ENCODE results near the gene GRIK4.

The GRIK4 gene

DNA sequence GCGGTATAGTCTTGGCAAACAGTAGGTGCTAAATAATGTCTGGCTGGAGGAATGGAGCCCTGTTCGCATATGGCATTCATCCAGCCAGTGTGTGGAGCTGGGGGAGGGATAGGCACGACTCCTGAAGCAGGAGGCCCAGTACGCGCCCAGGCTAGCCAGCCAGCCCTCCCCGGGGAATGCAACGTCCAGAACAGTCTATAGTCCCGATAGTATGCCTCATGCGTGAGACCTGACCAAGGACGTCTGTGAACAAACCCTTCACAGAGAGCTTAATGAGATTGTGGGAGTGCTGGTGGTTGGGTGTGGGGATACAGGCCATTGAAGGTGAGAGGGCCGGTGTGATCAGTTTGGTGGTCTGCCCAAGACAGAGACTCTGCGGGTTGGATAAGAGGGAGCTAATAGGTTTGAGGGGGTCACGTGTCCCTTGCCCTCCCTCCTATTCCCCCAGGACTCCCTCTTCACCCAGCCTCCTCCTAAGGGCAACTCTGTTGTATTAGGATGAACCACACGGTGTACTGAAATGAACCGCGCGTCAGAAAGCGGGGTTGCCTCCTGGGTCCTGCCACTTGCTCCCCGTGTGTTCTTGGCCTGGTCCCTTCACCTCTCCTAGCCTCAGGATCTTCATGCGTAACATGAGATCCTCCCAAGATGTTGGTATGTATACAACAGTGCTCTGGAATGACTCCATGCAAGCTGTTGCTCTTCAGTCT is 987 bp upstream of the GRIK4 start:
- no peak for DNase-seq
- no peak for ATAC-seq

DNA sequence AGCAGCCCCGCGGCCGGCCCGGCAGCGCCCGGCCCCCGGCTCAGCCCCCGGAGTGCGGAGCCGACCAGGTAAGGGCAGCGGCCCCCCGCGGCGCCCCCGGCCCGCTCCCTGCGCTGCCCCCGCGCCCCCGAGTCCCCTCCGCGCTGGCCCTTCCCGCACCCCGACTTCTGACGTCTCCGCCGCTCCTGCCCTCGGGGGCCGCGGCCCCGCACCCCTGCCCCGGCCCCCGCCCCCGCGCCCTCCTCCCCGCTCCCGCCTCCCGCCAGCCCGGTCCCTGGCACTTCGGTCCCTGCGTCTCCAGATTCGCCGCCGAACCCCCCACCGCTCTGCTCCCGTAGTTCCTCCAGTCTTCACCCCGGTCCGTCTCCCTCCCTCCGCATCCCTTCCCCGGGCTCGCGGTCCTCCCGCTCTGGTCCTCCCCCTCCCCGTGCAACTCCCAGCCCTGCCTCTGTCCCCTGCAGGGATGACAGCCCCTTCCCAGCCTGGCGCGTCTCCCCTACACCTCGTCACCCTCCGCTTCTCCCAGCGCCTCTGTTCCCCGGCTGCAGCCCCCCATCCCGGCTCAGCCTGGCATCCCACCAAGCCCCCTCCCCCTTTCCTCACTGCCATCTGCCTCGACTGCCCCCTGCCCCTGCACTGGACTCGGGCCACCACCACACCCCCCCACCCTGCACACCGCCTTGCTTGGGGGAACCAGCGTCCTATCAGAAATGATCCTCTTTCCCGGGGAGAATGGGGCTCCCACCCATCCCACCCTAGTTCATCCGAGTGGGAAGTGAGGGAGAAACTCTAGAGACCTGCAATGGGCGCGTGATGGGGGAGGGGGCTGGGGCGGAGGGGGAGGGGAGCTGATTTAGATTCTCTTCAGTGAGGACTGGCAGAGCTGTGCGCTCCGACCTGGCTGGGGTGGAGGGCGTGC is 531 bp downstream of the GRIK4 start:
- ATAC-seq, result no peak
- DNase-seq, result no peak

DNA sequence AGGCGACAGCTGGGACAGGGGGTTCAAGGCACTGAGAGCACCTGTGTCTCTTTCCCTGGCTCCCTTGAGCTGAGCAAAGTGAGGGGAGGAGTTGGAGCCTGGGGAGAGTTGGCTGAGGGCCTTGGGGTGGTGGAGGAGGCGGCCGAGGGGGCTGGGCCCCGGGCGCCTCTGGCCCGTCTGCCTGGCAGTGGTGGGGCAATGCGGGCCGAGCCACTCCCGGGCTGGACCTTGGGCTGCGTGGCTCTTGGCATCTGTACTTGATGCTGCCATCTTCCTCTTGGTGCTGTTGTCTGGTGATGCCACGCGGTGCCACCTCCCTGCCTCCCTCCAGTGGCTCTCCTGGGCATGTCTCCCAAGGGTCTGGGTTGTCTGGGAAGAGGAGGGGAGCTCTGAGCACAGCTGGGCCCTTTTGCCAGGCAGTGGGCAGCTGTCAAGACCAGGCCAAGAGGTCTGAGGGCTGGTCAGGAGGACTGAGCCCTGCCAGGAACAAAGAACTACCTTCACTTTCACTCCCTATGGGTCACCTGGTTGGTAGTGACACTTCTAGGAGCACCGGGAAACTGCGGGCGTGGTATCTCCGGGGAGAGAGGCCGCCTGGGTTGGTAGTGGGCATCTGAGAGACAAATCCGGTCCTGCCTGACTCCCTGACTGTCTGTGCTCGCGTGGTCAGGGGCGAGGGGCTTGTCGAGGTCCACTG is 1.3 kb downstream of the GRIK4 start:
- DNase-seq, result no peak
- no peak for ATAC-seq

DNA sequence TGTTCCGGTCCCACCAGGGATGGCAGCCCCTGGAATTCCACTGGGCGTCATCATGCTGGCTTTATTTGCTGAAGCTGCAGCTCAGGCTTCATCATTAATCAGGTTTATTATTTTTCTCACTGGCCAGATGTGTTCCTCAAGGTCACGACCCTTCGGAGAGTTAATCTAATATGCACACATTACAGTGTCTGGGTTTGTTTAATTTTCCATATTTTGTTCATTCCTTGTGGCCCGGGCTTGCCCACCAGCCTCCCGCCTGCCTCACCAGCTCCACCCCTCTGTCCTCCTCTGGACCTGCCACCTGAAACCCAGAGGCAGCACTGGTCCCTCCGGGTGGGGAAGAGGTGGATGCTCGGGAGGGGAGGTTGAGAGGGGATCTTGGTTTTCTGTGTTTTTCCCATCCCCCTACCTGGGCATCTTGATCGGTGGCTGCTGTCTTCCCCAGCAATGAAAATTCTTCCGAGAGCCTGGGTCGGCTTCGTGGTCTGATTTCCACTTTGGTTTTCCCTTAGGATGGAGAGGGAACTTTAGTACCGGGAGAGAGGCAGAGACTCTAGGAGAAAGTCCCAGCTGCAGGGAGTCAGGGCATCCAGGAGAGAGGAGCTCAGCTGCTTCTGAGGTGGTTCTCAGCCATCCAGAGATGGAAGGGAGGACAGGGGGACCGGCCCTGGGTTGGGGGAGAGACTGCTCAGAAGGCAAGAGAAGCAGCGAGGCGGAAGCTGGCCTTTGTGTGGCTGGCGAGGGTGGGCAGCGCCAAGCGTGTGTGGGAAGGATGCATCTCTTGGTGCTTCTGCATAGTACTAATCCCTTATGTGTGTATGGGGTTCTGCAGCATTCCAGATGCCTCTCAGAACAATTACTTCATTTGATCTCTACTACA is 2.1 kb downstream of the GRIK4 start:
- ATAC-seq (no peak), DNase-seq (no peak)

DNA sequence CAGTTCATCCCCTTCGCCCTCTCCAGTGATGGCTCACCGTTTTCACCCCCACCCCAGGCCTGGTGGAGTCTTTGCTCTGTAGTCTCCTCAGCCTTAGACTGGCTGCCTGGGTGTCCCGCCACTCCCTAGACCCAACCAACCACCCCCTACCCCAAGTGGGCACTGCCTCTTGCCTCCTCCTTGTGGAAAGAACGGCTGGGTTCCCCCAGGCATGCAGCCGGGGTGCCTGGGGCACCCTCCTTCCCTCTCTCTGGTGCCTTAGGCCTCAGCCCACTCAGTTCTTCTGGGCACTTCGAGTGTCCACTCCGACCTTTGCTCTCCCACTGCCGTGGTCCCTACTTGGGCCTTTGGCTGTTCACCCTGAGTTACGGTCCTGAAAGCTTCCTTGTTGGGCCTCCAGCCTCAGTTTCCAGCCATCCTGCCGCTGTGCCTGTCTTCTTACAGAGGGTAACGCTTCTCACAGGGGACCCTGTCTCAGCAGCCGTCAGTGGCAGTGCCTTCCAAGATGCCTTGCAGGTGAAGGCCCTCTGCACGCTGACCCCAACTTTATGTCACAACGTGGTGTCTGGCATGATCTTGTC is 3.1 kb downstream of the GRIK4 start:
- DNase-seq (no peak), ATAC-seq (no peak)

DNA sequence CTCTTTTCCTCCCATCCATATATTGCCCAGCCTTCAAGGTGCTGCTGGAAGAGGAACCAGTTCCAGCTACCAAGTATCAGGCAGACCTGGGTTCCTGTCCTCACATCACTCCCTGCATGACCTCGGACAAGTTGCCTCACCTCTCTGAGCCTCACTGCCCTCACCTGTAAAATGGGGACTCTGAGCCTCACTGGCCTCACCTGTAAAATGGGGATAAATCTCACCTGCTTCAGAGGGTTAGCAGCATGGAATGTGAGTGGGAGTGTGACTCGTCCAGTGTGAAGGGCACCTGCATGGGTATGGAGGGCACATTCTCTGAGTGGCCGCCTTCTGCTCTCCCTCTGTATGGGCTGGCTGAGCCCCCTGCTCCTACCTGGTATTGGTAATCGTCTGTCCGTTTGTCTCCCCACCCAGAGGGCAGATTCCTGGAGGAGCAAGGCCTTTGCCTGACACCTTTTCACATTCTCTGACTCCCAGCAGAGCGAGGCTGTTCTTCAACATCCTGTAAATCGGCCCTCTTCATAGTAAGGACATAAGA is 3.7 kb downstream of the GRIK4 start:
- no peak for ATAC-seq
- no peak for DNase-seq

DNA sequence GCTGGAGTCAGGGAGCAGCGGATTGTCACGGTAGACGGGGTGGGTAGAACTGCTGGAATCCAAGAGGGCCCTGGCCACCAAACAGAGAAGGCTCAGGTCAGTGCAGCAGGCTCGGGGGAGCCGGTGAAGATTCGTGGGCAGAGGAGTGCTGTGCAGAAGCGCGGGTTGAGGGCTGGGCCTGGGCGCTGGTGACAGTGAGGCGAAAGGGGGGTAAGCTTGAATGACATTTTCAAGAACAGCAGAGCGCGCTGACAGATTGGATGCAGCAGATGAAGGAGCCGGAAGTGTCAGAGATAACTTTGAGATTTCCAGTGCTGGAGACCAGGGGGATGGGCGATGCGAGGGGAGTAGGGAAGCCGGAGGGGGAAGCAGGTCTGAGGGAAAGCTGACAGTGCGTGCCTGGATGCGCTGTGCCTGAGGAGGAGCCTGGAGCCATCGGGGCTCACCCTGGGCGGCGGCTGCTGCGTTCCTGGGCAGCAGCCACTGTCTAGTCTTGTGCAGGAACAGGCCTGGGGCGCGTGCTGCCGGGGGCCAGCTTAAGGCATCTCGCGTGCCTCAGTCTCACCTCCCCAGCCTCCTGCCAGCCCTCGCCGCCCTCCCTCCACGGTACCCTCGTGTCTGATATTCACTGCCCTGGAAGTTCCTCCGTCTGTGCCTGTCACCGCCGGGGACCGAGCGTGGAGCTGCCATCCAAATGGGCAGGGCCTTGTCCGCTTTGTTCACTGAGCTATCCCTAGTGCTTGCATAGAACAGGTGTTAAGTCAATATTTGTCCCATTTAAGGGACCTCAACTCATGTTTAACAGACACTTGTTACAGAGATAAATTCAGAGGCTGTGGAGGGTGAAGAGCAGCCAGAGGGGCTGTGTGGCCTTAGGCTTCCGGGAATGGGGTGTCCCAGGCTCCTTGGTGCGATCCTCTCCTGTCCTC is 5.2 kb downstream of the GRIK4 start:
- DNase-seq (no peak), ATAC-seq (no peak)

DNA sequence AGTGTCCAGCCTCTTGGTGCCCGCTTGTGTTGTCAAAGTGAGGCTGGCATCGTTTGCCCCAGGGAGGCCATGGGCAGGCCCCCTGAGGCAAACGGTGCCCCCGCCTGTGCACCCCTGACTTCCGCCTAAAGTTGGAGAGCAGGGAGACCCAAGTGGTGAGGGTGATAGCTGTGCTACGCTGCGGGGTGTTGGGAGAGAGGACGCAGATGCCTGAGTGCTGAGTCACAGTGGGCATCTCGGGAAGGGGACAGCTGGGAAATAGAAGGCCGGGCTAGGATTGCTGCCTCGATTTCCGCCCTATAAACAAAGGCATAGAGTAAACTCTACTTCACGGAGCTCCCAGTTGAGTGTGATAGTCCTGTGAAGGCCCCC is 5.8 kb downstream of the GRIK4 start:
- ATAC-seq (no peak), DNase-seq (no peak)

DNA sequence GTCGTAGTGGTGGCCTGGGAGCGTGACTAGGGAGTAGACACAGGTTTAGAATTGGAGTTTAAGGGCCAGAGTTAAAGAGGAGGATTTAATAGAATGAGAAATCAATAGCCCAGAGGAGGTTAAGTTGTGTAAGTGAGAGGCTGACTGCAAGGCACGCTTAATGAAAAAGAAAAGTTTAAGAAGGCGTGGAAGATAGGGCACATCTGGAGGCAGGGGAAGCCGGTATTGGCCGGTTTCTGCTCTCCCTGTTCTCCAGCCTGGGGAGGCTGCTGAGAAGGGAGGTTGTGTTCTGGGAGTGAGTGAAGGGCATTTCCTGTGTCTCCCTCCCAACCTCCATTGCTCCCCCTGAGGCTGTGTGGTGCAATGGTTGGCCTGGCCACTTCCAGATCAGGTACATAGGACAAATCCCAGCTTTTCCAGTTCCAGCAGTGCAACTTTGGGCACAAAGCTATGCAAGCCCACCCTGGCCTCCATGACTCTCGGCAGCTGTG is 6.3 kb downstream of the GRIK4 start:
- no peak for DNase-seq
- no peak for ATAC-seq

DNA sequence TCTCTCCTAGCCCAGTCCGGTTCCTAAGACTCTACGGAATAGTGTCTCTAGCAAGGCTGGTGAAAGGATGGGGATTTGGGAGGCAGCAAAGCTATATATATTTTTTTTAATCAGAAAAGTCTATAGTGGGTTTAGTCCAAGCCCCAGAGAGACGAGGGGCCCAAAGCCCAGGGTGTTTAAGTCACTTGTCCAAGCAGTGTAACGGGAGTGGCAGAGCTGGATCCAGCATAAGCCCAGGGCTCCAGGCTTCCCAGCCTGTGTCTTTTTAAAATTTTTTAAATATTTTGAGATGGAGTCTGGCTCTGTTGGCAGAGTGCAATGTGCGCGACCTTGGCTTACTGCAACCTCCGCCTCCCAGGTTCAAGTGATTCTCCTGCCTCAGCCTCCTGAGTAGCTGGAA is 6.8 kb downstream of the GRIK4 start:
- DNase-seq (no peak), ATAC-seq (no peak)

DNA sequence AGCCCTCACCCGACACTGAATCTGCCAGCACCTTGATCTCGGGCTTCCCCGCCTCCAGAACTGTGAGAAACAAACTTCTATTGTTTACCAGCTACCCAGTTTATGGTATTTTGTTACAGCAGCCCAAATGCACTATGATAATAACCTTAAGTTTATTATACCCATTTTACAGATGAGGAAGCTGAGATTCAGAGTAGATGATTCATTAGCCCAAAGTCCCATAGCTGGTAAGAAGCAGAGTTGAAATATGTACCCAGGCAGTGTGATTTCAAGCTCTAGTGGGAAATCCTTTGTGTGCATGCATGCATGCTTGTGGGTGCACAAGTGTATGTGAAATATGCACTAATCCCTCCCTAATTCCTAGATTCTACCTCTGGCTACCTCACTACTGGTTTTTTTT is 7.9 kb downstream of the GRIK4 start:
- no peak for DNase-seq
- no peak for ATAC-seq

DNA sequence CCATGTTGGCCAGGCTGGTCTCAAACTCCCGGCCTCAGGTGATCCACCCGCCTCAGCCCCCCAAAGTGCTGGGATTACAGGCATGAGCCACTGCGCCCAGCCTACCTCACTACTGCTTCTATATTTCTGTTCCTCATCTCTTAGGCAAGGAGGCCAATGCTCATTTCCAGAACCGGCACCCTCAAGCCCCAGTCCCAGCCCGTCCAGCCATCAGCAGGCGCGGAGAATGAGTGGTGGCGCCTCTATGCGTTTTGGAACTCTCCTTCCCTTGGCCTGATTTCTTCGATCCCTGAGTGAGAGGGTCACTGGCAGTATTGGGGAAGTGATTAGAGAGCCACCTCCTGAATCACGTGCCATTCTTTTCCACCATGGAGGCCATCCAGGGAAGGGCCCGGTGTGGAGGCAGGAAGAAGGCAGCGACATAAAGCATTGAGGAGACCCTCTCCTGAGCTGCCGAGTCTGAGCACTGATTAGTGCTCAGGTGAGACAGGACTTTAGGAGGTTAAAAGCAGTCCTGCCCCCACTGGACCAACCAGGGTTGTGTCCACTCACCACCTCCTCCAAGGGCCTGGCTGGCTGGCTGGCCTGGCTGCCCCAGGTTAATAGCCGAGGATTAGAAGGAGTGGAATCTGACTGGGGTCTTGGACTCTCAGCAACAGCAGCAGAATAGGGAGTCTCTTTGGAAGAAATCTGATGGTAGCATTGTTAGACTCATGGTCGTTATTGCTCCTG is 8.7 kb downstream of the GRIK4 start:
- no peak for ATAC-seq

DNA sequence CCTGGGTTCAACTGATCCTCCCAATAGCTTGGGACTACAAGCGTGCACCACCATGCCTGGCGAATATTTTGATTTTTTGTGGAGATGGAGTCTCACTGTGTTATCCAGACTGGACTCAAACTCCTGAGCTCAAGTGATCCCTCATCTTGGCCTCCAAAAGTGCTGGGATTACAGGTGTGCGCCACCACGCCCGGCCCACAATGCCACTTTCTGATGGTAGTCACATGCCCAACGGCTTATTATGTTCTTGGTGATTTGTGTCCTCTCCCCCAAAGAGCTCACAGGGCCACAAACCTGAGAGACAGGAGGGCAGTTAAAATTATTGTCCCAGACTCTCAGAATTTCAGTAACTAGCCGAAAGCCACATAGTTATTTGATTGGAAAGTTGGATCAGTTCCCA is 9.6 kb downstream of the GRIK4 start:
- ATAC-seq, result no peak
- DNase-seq, result no peak

More for the DNA sequence above, 8.7 kb downstream of the GRIK4 start:
- DNase-seq, result no peak

DNA sequence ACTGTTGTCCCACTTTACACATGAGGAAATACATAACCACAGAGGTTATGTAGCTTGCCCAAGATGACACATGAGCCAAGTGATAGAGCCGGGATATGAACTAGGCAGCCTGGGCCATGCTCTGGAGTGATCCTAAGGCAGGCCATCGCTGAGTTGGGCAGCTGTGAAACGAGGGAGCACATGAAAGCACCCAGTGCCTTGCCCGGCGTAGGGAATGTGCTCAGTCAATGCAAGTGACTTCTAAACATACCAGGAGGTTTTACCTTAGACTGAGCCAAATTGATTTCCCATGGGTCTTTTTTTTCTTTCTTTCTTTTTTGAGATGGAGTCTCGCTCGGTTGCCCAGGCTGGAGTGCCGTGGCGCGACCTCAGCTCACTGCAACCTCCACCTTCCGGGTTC is 10.5 kb downstream of the GRIK4 start:
- ATAC-seq (no peak), DNase-seq (no peak)

DNA sequence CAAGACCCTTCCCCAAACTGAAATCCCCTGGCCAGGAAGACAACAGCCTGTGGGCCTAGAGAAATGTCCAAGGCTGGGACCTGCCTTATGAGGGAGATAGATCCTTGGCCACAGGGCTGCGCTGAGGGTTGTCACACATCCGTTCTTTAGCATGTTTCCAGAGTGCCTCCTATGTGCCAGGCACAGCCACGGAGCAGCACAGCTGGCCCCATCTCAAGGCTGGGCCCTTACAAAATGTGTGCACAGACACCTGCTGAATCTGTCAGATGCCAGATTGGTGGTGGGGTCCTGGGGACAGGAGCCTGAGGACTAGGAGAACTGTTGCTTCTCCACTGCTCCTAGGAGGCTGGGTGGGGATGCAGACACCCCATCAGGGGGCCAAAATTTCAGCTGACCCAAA is 11.2 kb downstream of the GRIK4 start:
- ATAC-seq (no peak), DNase-seq (no peak)

DNA sequence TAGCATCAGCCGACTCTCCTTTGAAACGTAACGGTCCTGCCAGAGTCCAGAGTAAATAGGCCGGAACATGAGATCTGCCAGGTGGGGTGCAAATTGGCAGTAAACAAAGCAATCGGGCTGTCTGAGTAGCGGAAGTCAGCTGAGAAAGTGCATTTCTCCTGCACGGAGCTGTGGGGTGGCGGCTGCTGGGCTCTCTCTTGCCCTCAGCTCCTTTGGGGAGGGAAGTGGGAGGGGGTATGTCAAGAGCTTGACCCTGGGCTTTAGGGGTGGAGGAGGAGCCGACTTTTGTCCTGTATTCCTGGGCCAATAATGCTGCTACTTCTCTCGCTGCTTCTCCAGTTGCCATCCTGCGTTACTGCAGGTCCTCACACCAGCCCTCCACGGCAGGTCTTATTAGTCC is 11.6 kb downstream of the GRIK4 start:
- DNase-seq (no peak), ATAC-seq (no peak)

DNA sequence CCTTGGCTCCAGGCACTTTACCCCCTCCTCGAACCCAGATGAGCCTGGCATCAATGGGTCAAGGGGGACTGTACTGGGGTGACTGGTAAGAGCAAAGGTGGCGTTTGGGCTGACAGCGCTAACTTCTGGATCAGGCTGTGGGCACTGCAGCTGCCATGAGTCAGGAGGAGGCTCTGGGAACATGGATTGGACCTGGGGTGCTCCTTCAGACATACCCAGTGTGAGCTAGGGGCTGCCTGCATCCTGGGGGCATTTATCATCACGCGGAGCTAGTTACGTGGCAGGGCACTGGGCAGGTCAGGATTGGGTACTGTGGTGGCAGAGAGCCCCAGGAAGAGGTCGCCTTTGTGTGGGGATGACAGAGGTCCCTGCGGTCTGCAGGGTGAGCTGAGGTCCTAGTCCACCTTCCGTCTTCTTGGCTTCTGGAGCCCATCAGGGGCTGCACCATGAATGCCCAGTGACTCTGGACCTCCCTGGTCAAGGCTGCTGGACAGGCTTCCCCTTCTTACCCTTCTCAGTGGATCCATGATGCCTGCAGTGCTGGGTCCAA is 13.1 kb downstream of the GRIK4 start:
- ATAC-seq (no peak), DNase-seq (no peak)

DNA sequence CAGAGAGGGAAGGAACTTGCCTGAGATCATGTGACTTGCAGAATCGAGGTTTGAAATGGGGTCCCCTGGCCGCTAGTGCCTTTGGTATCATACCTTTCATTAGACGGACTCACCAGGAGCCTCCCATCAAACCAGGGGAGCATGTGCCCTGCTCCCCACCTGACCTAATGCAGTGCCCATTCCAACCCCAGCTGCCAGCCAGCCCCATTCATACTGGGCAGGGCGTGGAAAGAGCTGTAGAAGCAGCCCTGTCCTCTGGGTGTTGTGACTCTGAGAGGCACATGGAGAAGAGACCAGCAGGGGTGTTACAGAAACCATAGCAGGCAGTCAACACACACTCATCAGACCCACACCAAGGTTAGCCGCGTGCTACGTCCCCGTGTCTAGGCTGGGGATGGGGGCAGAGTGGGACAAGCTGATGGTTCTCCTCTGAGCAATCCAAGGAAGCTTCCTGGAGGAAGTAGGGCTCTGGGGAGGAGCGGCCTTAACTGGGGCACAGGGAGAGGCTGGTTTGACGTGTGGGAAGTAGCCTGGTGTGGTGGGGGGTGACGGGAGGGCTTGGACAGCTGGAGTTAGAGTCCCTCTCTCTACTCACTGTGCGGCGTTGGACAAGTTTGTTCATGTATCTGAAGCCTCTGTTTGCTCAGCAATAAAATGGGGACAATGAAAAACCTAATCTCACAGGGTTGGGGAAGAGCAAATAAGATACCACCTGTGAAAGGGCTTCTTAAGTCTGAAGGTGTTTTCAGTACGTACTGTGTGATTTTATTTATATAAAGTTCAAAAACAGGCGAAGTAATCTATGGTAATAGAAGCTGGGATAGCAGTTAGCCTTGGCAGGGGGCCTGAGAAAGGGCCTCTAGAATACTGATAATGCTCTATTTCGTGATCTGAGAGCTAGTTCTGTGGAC is 14.0 kb downstream of the GRIK4 start:
- DNase-seq (no peak), ATAC-seq (no peak)
